Endodermal cell (in vitro differentiated cells): ENCODE data around the gene TMEM164. TPM values are rescaled to one million over a fixed set of nuclear protein-coding genes. Genes with fewer than 3 reads are reported as not detected.

Experiments used
- DNase-seq: peaks from one replicate; pipeline ENCODE4 v3.0.0-alpha.2; 2017
- H3K27ac ChIP-seq: 2 replicates; pipeline ENCODE4 v1.5.1; 2013; ENCODE audit warnings: mild to moderate bottlenecking, low read depth, low read length, moderate library complexity
- H3K27me3 ChIP-seq: 2 replicates; pipeline ENCODE4 v1.6.1; 2013; ENCODE audit warnings: mild to moderate bottlenecking, low read length, moderate library complexity; ENCODE audit not compliant: insufficient read depth, control insufficient read depth, poor library complexity, severe bottlenecking
- H3K36me3 ChIP-seq: 2 replicates; pipeline ENCODE4 v1.7.0; 2013; ENCODE audit warnings: mild to moderate bottlenecking, low read length, moderate library complexity; ENCODE audit not compliant: control insufficient read depth, insufficient read depth
- H3K4me1 ChIP-seq: one replicate; pipeline ENCODE4 v1.7.0; 2013; ENCODE audit warnings: low read length; ENCODE audit not compliant: control insufficient read depth, insufficient read depth
- H3K4me3 ChIP-seq: 2 replicates; pipeline ENCODE4 v1.5.1; 2013; ENCODE audit warnings: mild to moderate bottlenecking, low read length, moderate library complexity
- H3K9ac ChIP-seq: 2 replicates; pipeline ENCODE4 v1.6.1; 2013; ENCODE audit warnings: mild to moderate bottlenecking, low read length, moderate library complexity; ENCODE audit not compliant: poor library complexity, severe bottlenecking; ENCODE audit errors: extremely low read depth
- H3K9me3 ChIP-seq: 2 replicates; pipeline ENCODE4 v1.6.1; 2013; ENCODE audit warnings: mild to moderate bottlenecking, low read length, moderate library complexity; ENCODE audit not compliant: control insufficient read depth
- H3K27ac Mint-ChIP-seq: 2 replicates; pipeline ENCODE4 v1.8.0; 2020; ENCODE audit warnings: mixed read lengths
- H3K27me3 Mint-ChIP-seq: 2 replicates; pipeline ENCODE4 v1.8.0; 2021; ENCODE audit warnings: mild to moderate bottlenecking, mixed read lengths; ENCODE audit not compliant: insufficient read depth
- H3K36me3 Mint-ChIP-seq: 2 replicates; pipeline ENCODE4 v1.8.0; 2020; ENCODE audit warnings: low read depth, mixed read lengths
- H3K4me1 Mint-ChIP-seq: 2 replicates; pipeline ENCODE4 v1.8.0; 2020; ENCODE audit warnings: mixed read lengths
- H3K4me3 Mint-ChIP-seq: 2 replicates; pipeline ENCODE4 v1.8.0; 2020; ENCODE audit warnings: mild to moderate bottlenecking, moderate library complexity, mixed read lengths
- H3K9me3 Mint-ChIP-seq: 2 replicates; pipeline ENCODE4 v1.8.0; 2020; ENCODE audit warnings: mild to moderate bottlenecking, mixed read lengths
- CTCF ChIP-seq: fragments of 200-600 bp; sonication (generic); conservative IDR thresholded peaks from 2 replicates; pipeline ENCODE4 v1.5.0; 2021; ENCODE audit warnings: antibody characterized with exemption, mild to moderate bottlenecking
- WGBS, 2 experiments: methylation state at CpG; one replicate each; pipeline versions ENCODE4 v1.1.5 to v1.1.7; 2013; ENCODE audit warnings: missing lambda C conversion rate in 2 of 2, mixed read lengths in 1 of 2; ENCODE audit not compliant: insufficient coverage in 1 of 2, insufficient read length in 1 of 2; 5-methylcytosine and 5-hydroxymethylcytosine counted together
- total RNA-seq, 2 donors: library from RNA; stranded (reverse); fragmentation: NEBNext Ultra II Directional in 1 of 2; extraction: Animal tissue kit (Norgen Biotek cat#: 25700) in 1 of 2; gene quantifications; 2 replicates in 1 of 2; 3 replicates in 1 of 2; pipeline ENCODE4 v1.2.1, GENCODE V29; 2021

Gene TMEM164
- total RNA-seq, 2 donors from 2014 or later = 30.4 to 50.7 TPM

GRCh38 chrX:110120025-110120424, 117.1 kb downstream of the TMEM164 start:
- H3K27ac ChIP-seq = no peak overlapping the region
- Mint-ChIP-seq H3K36me3 (peaks cover 7% of the 10 kb centered on the region), H3K27me3 (no peaks in the 10 kb centered on the region), H3K27ac (no peak overlapping the region), H3K4me1 (peaks cover 7% of the 10 kb centered on the region), H3K4me3 (no peak overlapping the region), H3K9me3 (no peaks in the 10 kb centered on the region)
- no peak overlapping the region for H3K4me3 ChIP-seq
- 82 to 100% methylated on average over 1 to 2 of the region's 2 CpGs for WGBS, 2 experiments
- no peaks in the 10 kb centered on the region for H3K27me3 ChIP-seq
- no peaks in the 10 kb centered on the region for H3K36me3 ChIP-seq
- H3K9ac ChIP-seq = no peak overlapping the region
- H3K9me3 ChIP-seq = no peaks in the 10 kb centered on the region
- no peaks in the 10 kb centered on the region for H3K4me1 ChIP-seq
- DNase-seq = no peak
- TF ChIP-seq CTCF = no peak

GRCh38 chrX:110123331-110123782, 120.4 kb downstream of the TMEM164 start:
- no peaks in the 10 kb centered on the region for H3K36me3 ChIP-seq
- H3K9ac ChIP-seq = no peak overlapping the region
- H3K27ac ChIP-seq = no peak overlapping the region
- DNase-seq = no peak
- peaks cover 14% of the 10 kb centered on the region for H3K4me1 Mint-ChIP-seq
- no peaks in the 10 kb centered on the region for H3K27me3 Mint-ChIP-seq
- H3K9me3 ChIP-seq = no peaks in the 10 kb centered on the region
- H3K4me3 Mint-ChIP-seq = no peak overlapping the region
- H3K36me3 Mint-ChIP-seq = peaks cover 5% of the 10 kb centered on the region
- 89% methylated on average over 3 of the region's 3 CpGs; no CpG with 5 or more reads in 1 of the 2 experiments for WGBS, 2 experiments
- H3K27me3 ChIP-seq = no peaks in the 10 kb centered on the region
- no peak overlapping the region for H3K4me3 ChIP-seq
- H3K4me1 ChIP-seq = no peaks in the 10 kb centered on the region
- TF ChIP-seq CTCF = no peak
- no peak overlapping the region for H3K27ac Mint-ChIP-seq
- H3K9me3 Mint-ChIP-seq = no peaks in the 10 kb centered on the region

GRCh38 chrX:110125446-110126162, 122.7 kb downstream of the TMEM164 start:
- no peaks in the 10 kb centered on the region for H3K27me3 ChIP-seq
- H3K9me3 ChIP-seq = no peaks in the 10 kb centered on the region
- Mint-ChIP-seq H3K9me3 (no peaks in the 10 kb centered on the region), H3K4me3 (no peak overlapping the region), H3K36me3 (no peaks in the 10 kb centered on the region), H3K27ac (peak overlapping the region; percentile 21), H3K4me1 (peaks cover 7% of the 10 kb centered on the region), H3K27me3 (no peaks in the 10 kb centered on the region)
- DNase-seq = peak; percentile 67
- 72 to 73% methylated on average over 3 to 9 of the region's 9 CpGs for WGBS, 2 experiments
- H3K9ac ChIP-seq = no peak overlapping the region
- peak; percentile 79 for TF ChIP-seq CTCF
- H3K36me3 ChIP-seq = no peaks in the 10 kb centered on the region
- H3K4me3 ChIP-seq = no peak overlapping the region
- no peaks in the 10 kb centered on the region for H3K4me1 ChIP-seq
- no peak overlapping the region for H3K27ac ChIP-seq
